GM06990 (cell line): Measurements from ENCODE around the gene HYAL1.

Experiments
- DNase-seq: peaks from one replicate; pipeline ENCODE4 v3.0.0-alpha.2; 2011; ENCODE audit not compliant: insufficient read length; ENCODE audit errors: extremely low read depth
- H3K27me3 ChIP-seq: replicated peaks from 2 replicates; pipeline ENCODE4 v1.6.0; 2011; ENCODE audit warnings: low read length; ENCODE audit not compliant: control insufficient read depth, insufficient read depth
- H3K36me3 ChIP-seq: 2 replicates; pipeline ENCODE4 v1.5.1; 2011; ENCODE audit warnings: low read length; ENCODE audit not compliant: control insufficient read depth, insufficient read depth
- H3K4me3 ChIP-seq: replicated peaks from 2 replicates; pipeline ENCODE4 v1.5.1; 2011; ENCODE audit warnings: low read depth, mild to moderate bottlenecking, control low read depth, low read length
- CTCF ChIP-seq: IDR thresholded peaks from 2 replicates; pipeline ENCODE4 v1.5.1; 2011; ENCODE audit warnings: low read length, control low read depth, mild to moderate bottlenecking, inconsistent platforms; ENCODE audit not compliant: insufficient read depth, poor library complexity, severe bottlenecking

Gene HYAL1

GRCh38 chr3:50303013-50303815 lies at the start of gene HYAL1:
Gene HYAL1 (minus strand): TSS chr3:50303574. CDS start chr3:50302956, 618 bp downstream.
- Histone ChIP-seq H3K4me3 (no peak within 1 kb of the TSS), H3K36me3 (no peaks in the 10 kb centered on the region), H3K27me3 (no peaks in the 10 kb centered on the region)
- no peak for TF ChIP-seq CTCF
- no peak for DNase-seq

GRCh38 chr3:50352781-50353180 lies 49.4 kb upstream of the HYAL1 start:
- H3K27me3 ChIP-seq, result no peaks in the 10 kb centered on the region
- H3K4me3 ChIP-seq, result no peak overlapping the region
- peak; percentile 17 for TF ChIP-seq CTCF
- peaks cover 36% of the 10 kb centered on the region for H3K36me3 ChIP-seq
- DNase-seq, result no peak

GRCh38 chr3:50351323-50351697 lies 47.9 kb upstream of the HYAL1 start:
- no peak for DNase-seq
- peaks cover 36% of the 10 kb centered on the region for H3K36me3 ChIP-seq
- TF ChIP-seq CTCF, result no peak

GRCh38 chr3:50350527-50351322 lies 47.4 kb upstream of the HYAL1 start, which contains the start of the genes CYB561D2 and NPRL2:
Gene CYB561D2 (plus strand): TSS chr3:50350862. CDS start chr3:50351434, 572 bp downstream.
Gene NPRL2 (minus strand): TSS chr3:50350775. CDS start chr3:50350652, 123 bp downstream.
- H3K36me3 ChIP-seq, result peaks cover 31% of the 10 kb centered on the region

More at GRCh38 chr3:50351323-50351697, 47.9 kb upstream of the HYAL1 start:
- Histone ChIP-seq H3K4me3 (peak overlapping the region; percentile 77), H3K27me3 (no peaks in the 10 kb centered on the region)

GRCh38 chr3:50350213-50350526 lies 46.8 kb upstream of the HYAL1 start:
- H3K27me3 ChIP-seq, result no peaks in the 10 kb centered on the region
- TF ChIP-seq CTCF, result no peak
- DNase-seq, result no peak
- peak overlapping the region; percentile 77 for H3K4me3 ChIP-seq
- peaks cover 28% of the 10 kb centered on the region for H3K36me3 ChIP-seq

More at GRCh38 chr3:50350527-50351322, 47.4 kb upstream of the HYAL1 start, which contains the start of the genes CYB561D2 and NPRL2:
- DNase-seq, result peak; percentile 99
- TF ChIP-seq CTCF, result no peak
- H3K4me3 ChIP-seq, result peak within 1 kb of the TSS; percentile 77
- H3K27me3 ChIP-seq, result no peaks in the 10 kb centered on the region
